ENCODE data around the gene TRMT2B. TPM values are rescaled to one million over a fixed set of nuclear protein-coding genes. Genes with fewer than 3 reads are reported as not detected.
"Not testable (repeated sequence)": the region's sequence is repeated elsewhere in the genome, so short reads cannot be mapped to it uniquely, and the experiment has no call there.

Gene TRMT2B
- total and polyA plus RNA-seq, 10 of the 15 experiments (the other 5 are each of a cell fraction or from before 2014, with no cell fraction given) = 2.5 to 14.2 (median 11.5) TPM

DNA sequence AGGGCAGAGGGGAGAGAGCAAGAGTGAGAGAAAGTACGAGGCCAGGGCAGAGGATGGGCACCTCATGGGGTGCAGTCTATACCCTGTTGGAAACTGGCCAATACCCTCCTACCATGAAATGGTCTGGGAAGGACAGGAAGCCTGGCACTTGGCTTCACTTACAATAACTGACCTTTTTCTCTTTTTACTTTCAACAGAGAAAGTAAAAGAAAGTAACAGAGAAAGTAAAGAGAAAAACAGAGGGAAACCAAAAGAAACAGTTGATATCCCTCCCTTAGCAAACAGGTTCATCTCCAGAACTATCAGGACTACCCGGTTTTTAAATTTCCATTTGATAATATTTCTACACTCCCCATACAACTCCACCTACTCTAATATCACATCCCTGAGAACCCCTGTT lies 61.8 kb downstream of the TRMT2B start (continued):
- TF ChIP-seq POLR2AphosphoS2 (IDR thresholded peaks at IDR 0.05; ENCODE audit: low read depth, low read length) = no peak
- no peak for TF ChIP-seq PML (IDR thresholded peaks at IDR 0.05; ENCODE audit: low read length)
- no peak for TF ChIP-seq FOXM1 (IDR thresholded peaks at IDR 0.05; ENCODE audit: low read depth, low read length)
- no peak for TF ChIP-seq BACH1 (IDR thresholded peaks at IDR 0.05; ENCODE audit: borderline replicate concordance)
- no peak for TF ChIP-seq EGR1 (IDR thresholded peaks at IDR 0.05; ENCODE audit: borderline replicate concordance in 1 of 2, low read depth in 2 of 2, low read length in 2 of 2)

DNA sequence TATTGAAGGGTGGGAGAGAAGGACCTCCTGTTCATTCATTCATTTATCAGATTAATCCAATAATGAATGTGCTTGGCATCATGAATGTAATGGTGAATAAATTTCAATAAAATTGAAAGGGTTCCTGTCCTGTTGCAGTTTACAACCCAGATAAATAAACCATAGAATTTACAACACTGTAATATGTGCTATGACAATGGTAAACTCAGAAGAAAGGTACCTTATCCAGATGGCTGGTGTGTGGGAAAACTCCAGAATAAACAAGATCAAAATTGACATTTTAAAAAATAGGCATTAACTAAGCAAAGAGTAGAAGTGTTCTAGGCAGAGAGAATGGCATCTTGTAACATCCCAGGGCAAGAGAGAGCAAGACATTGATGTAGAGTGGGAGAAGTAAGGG lies 67.1 kb downstream of the TRMT2B start:
- Histone ChIP-seq H3K9ac (ENCODE audit: control insufficient read depth, insufficient read depth, low read length) (no peak overlapping the region), H3K27ac (ENCODE audit: control insufficient read depth, insufficient read depth) (no peak overlapping the region), H3K79me2 (ENCODE audit: control insufficient read depth, insufficient read depth, low read length) (no peaks in the 10 kb centered on the region), H2AFZ (ENCODE audit: control insufficient read depth, low read depth, low read length) (no peak overlapping the region), H3K4me3 (no peak overlapping the region), H3K9me3 (replicated peaks; ENCODE audit: control insufficient read depth, insufficient read depth, low read length) (no peaks in the 10 kb centered on the region), H3K4me1 (ENCODE audit: control insufficient read depth, insufficient read depth, low read length) (no peaks in the 10 kb centered on the region), H4K20me1 (ENCODE audit: control insufficient read depth, insufficient read depth) (no peaks in the 10 kb centered on the region), H3K27me3 (replicated peaks in 1 of 2; ENCODE audit: control insufficient read depth in 2 of 2, insufficient read depth in 2 of 2, low read length in 1 of 2) (no peaks in the 10 kb centered on the region), H3K36me3 (ENCODE audit: control insufficient read depth in 2 of 2, insufficient read depth in 2 of 2, low read length in 1 of 2) (no peaks in the 10 kb centered on the region), H3K4me2 (ENCODE audit: control insufficient read depth, insufficient read depth) (no peak overlapping the region)
- ChIA-PET RAD21 (ENCODE audit: unreplicated experiment) (no interaction called here), CTCF (no interaction called here), POLR2A (no interaction called here), SMC1A (ENCODE audit: uncharacterized antibody, unreplicated experiment) (no interaction called here)
- DNase-seq (ENCODE audit: low read depth, low spot score) (no peak), FAIRE-seq (no peak), ATAC-seq (no peak)
- TF ChIP-seq TCF7 (IDR thresholded peaks at IDR 0.05; ENCODE audit: borderline replicate concordance) = no peak
- no peak for TF ChIP-seq TARDBP (IDR thresholded peaks at IDR 0.05; ENCODE audit: borderline replicate concordance)
- TF ChIP-seq, protein P1, sequence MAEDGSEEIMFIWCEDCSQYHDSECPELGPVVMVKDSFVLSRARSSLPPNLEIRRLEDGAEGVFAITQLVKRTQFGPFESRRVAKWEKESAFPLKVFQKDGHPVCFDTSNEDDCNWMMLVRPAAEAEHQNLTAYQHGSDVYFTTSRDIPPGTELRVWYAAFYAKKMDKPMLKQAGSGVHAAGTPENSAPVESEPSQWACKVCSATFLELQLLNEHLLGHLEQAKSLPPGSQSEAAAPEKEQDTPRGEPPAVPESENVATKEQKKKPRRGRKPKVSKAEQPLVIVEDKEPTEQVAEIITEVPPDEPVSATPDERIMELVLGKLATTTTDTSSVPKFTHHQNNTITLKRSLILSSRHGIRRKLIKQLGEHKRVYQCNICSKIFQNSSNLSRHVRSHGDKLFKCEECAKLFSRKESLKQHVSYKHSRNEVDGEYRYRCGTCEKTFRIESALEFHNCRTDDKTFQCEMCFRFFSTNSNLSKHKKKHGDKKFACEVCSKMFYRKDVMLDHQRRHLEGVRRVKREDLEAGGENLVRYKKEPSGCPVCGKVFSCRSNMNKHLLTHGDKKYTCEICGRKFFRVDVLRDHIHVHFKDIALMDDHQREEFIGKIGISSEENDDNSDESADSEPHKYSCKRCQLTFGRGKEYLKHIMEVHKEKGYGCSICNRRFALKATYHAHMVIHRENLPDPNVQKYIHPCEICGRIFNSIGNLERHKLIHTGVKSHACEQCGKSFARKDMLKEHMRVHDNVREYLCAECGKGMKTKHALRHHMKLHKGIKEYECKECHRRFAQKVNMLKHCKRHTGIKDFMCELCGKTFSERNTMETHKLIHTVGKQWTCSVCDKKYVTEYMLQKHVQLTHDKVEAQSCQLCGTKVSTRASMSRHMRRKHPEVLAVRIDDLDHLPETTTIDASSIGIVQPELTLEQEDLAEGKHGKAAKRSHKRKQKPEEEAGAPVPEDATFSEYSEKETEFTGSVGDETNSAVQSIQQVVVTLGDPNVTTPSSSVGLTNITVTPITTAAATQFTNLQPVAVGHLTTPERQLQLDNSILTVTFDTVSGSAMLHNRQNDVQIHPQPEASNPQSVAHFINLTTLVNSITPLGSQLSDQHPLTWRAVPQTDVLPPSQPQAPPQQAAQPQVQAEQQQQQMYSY (CRISPR knock-in tag; IDR thresholded peaks at IDR 0.05) = no peak
- no peak for TF ChIP-seq ZNF217 (IDR thresholded peaks at IDR 0.05)
- TF ChIP-seq POLR2AphosphoS2 (IDR thresholded peaks at IDR 0.05; ENCODE audit: low read depth, low read length) = no peak
- no peak for TF ChIP-seq IKZF2 (IDR thresholded peaks at IDR 0.05)
- TF ChIP-seq, protein P2, sequence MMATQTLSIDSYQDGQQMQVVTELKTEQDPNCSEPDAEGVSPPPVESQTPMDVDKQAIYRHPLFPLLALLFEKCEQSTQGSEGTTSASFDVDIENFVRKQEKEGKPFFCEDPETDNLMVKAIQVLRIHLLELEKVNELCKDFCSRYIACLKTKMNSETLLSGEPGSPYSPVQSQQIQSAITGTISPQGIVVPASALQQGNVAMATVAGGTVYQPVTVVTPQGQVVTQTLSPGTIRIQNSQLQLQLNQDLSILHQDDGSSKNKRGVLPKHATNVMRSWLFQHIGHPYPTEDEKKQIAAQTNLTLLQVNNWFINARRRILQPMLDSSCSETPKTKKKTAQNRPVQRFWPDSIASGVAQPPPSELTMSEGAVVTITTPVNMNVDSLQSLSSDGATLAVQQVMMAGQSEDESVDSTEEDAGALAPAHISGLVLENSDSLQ (IDR thresholded peaks at IDR 0.05) = no peak
- TF ChIP-seq SPI1 (IDR thresholded peaks at IDR 0.05; ENCODE audit: borderline replicate concordance, insufficient read depth, low read depth, low read length) = no peak
- intact Hi-C loops (cut with micrococcal nuclease; ENCODE audit: unreplicated experiment) (no loop called here), in situ Hi-C loops (cut with MboI) (no loop called here)
- BruUV-seq (replicated peaks) = no TSS peak

DNA sequence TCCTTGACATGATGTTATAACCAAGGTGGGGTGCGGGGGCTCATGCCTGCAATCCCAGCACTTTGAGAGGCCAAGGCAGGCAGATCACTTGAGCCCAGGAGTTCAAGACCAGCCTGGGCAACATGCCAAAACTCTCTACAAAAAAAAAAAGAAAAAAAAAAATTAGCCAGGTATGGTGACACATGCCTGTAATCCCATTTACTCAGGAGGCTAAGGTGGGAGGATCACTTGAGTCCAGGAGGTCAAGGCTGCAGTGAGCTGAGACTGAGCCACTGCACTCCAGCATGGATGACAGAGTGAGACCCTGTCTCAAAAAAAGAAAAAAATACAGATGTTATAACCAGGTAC lies 70.4 kb downstream of the TRMT2B start:
- H3K9ac ChIP-seq (ENCODE audit: control insufficient read depth, insufficient read depth, low read length); BruUV-seq (replicated peaks): not testable (repeated sequence)

More for the DNA sequence above, 70.4 kb downstream of the TRMT2B start:
- H2AFZ ChIP-seq (ENCODE audit: control insufficient read depth, low read depth, low read length); intact Hi-C loops (cut with micrococcal nuclease; ENCODE audit: unreplicated experiment); H3K9me3 ChIP-seq (replicated peaks; ENCODE audit: control insufficient read depth, insufficient read depth, low read length); in situ Hi-C loops (cut with MboI); H3K4me1 ChIP-seq (ENCODE audit: control insufficient read depth, insufficient read depth, low read length); RAD21 ChIA-PET (ENCODE audit: unreplicated experiment); H3K79me2 ChIP-seq (ENCODE audit: control insufficient read depth, insufficient read depth, low read length); CTCF ChIA-PET; H3K27ac ChIP-seq (ENCODE audit: control insufficient read depth, insufficient read depth); H3K4me3 ChIP-seq; POLR2A ChIA-PET; SMC1A ChIA-PET (ENCODE audit: uncharacterized antibody, unreplicated experiment); DNase-seq (ENCODE audit: low read depth, low spot score); H3K27me3 ChIP-seq (replicated peaks in 1 of 2; ENCODE audit: control insufficient read depth in 2 of 2, insufficient read depth in 2 of 2, low read length in 1 of 2); H3K4me2 ChIP-seq (ENCODE audit: control insufficient read depth, insufficient read depth); H4K20me1 ChIP-seq (ENCODE audit: control insufficient read depth, insufficient read depth); FAIRE-seq; ATAC-seq; H3K36me3 ChIP-seq (ENCODE audit: control insufficient read depth in 2 of 2, insufficient read depth in 2 of 2, low read length in 1 of 2): not testable (repeated sequence)
- WGBS (ENCODE audit: insufficient coverage, insufficient replicate concordance, low lambda C conversion rate, missing lambda C conversion rate) = 71% methylated on average over 1 of the region's 1 CpG

Data from GM12878 (cell line).